Measurements from ENCODE around the gene TEFM.

TEFM gene, protein sequence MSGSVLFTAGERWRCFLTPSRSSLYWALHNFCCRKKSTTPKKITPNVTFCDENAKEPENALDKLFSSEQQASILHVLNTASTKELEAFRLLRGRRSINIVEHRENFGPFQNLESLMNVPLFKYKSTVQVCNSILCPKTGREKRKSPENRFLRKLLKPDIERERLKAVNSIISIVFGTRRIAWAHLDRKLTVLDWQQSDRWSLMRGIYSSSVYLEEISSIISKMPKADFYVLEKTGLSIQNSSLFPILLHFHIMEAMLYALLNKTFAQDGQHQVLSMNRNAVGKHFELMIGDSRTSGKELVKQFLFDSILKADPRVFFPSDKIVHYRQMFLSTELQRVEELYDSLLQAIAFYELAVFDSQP

GRCh38 chr17:30906101-30906911, at the start of gene TEFM:
TSS of gene TEFM (minus strand) at chr17:30906238. CDS start at chr17:30906198, 40 bp downstream.
- H3K4me3 ChIP-seq (ENCODE audit: low read depth, low read length), result peak within 1 kb of the TSS; percentile 83
- DNase-seq (ENCODE audit: low read depth), result peak; percentile 94
- TF ChIP-seq CTCF (conservative IDR thresholded peaks at IDR 0.05; ENCODE audit: low read depth, low read length), result no peak

- peak; percentile 37 for DNase-seq (ENCODE audit: low read depth)
- H3K4me3 ChIP-seq (ENCODE audit: low read depth, low read length), result no peak overlapping the region
- TF ChIP-seq CTCF (conservative IDR thresholded peaks at IDR 0.05; ENCODE audit: low read depth, low read length), result no peak
Observed at GRCh38 chr17:30954046-30954830, 48.2 kb upstream of the TEFM start.

DNA sequence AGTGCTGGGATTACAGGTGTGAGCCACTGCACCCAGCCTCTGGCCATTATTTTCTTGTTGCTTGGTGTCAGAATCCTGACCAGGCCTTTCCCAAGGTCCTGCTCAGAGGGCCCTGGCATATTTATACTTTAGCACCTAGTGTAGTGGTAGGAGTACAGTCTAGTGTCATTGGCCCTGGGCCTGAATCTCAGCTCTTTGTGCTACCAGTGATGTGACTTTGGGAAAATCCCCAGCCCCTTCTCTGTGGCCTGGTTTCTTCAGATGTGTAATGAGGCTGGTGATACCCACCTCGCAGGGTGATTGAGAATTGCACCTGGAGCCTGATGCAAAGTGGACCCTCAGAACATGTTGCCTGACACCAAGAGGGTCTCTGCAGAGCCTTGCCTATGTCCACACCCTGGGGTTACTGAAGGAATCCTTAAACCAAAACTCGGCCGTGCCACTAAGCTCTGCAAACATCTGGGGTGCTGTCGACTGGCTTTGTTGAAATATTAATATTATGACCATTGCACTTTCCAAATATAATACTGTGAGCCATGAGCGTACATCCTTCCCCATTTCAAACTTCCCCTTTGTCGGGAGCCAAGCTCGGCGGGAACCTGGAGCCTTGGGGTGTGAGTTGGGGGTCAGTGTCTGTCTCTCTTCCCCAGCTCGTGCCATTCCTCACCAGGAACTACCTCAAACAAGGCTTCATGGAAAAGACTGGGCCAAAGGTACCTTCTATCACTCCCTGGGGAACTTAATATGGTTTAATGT, 46.8 kb upstream of the TEFM start:
- TF ChIP-seq CTCF (conservative IDR thresholded peaks at IDR 0.05; ENCODE audit: low read depth, low read length), result no peak
- DNase-seq (ENCODE audit: low read depth), result no peak
- H3K4me3 ChIP-seq (ENCODE audit: low read depth, low read length), result no peak overlapping the region

DNA sequence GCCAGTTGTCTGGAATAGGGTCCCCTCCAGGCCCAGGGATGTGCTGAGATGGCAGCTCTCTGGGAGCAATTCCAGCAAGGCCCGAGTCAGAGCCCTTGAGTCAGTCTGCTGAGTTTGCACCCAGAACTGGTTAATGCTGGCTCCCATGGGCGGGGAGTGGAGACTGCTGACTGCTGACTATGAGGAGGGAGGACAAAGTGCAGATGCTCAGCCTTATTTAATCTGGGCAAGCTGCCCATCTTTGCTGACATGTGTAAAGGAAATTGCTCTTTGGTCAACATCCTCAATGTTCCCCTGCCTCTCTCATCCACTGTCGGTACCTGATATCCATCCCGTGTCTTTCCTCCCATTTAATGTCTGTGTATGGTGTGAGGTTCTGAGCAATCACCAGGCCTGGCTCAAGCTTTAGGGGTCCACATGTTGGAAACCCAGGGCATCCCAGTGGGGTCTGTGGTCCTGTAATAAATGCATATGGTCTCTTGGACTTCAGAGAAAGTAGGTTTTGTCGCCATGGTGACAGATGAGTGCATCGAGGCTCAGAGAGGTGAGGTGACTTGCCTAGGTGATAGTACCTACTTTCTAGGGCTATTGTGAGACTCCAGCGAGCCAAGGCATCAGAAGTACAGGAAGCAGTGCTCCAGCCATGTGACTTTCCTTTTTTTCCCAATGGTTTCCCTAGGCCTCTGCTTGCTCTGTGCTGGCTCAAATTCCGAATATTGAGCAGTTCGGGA, 44.8 kb upstream of the TEFM start:
- no peak for TF ChIP-seq CTCF (conservative IDR thresholded peaks at IDR 0.05; ENCODE audit: low read depth, low read length)
- H3K4me3 ChIP-seq (ENCODE audit: low read depth, low read length), result no peak overlapping the region
- peak; percentile 96 for DNase-seq (ENCODE audit: low read depth)

GRCh38 chr17:30950189-30950588, 44.2 kb upstream of the TEFM start:
- DNase-seq (ENCODE audit: low read depth), result no peak
- H3K4me3 ChIP-seq (ENCODE audit: low read depth, low read length), result no peak overlapping the region
- no peak for TF ChIP-seq CTCF (conservative IDR thresholded peaks at IDR 0.05; ENCODE audit: low read depth, low read length)

GRCh38 chr17:30947796-30948195, 41.8 kb upstream of the TEFM start:
- no peak overlapping the region for H3K4me3 ChIP-seq (ENCODE audit: low read depth, low read length)
- DNase-seq (ENCODE audit: low read depth), result no peak
- TF ChIP-seq CTCF (conservative IDR thresholded peaks at IDR 0.05; ENCODE audit: low read depth, low read length), result no peak

Data from choroid plexus epithelial cell (primary cell).